Gastroesophageal sphincter (tissue), 4 donors: ENCODE measurements around the gene INAFM1. TPM values are rescaled to one million over a fixed set of nuclear protein-coding genes. Genes with fewer than 3 reads are reported as not detected.

Source experiments
- ATAC-seq: fragments of 150-250 bp; one replicate; pipeline ENCODE4 v1.9.1; 2016; ENCODE audit warnings: mild to moderate bottlenecking, moderate library complexity
- H3K27ac ChIP-seq, 4 donors: fragments of 200-600 bp; sonication (generic) in 3 of 4; 1 replicate in 3 of 4; 2 replicates in 1 of 4; pipeline ENCODE4 v1.5.1; 2016 to 2019
- H3K27me3 ChIP-seq: fragments of 200-600 bp; sonication (generic); one replicate; pipeline ENCODE4 v1.5.1; 2019
- H3K36me3 ChIP-seq, 2 donors: fragments of 200-600 bp; sonication (generic); one replicate each; pipeline ENCODE4 v1.5.1; 2019; ENCODE audit warnings: control low read depth in 1 of 2
- H3K4me1 ChIP-seq, 3 donors: fragments of 200-600 bp; sonication (generic); 1 replicate in 2 of 3; 2 replicates in 1 of 3; pipeline ENCODE4 v1.5.1; 2016 to 2019; ENCODE audit warnings: control low read depth in 2 of 3
- H3K4me3 ChIP-seq, 2 donors: fragments of 200-600 bp; sonication (generic); one replicate each; pipeline ENCODE4 v1.5.1; 2019; ENCODE audit warnings: mild to moderate bottlenecking in 1 of 2, moderate library complexity in 1 of 2
- H3K9me3 ChIP-seq, 3 donors: fragments of 200-600 bp; sonication (generic); one replicate each; pipeline ENCODE4 v1.5.1; 2017 to 2019; ENCODE audit warnings: control low read depth in 2 of 3
- CTCF ChIP-seq, 4 experiments: fragments of 200-600 bp in 2 of 4; fragments of 450-650 bp in 2 of 4; sonication (generic) in 1 of 4; IDR thresholded peaks; one replicate each; pipeline ENCODE4 v1.5.1; 2017 to 2019; ENCODE audit warnings: antibody characterized with exemption in 4 of 4, mild to moderate bottlenecking in 2 of 4, moderate library complexity in 2 of 4
- EP300 ChIP-seq: sonication (generic); formaldehyde crosslinking; IDR thresholded peaks from one replicate; pipeline ENCODE4 v1.6.1; 2017; ENCODE audit warnings: antibody characterized with exemption, mild to moderate bottlenecking
- POLR2A ChIP-seq, 2 donors: fragments of 450-650 bp; IDR thresholded peaks; one replicate each; pipeline ENCODE4 v1.6.1; 2017; ENCODE audit warnings: antibody characterized with exemption in 2 of 2, mild to moderate bottlenecking in 2 of 2, moderate library complexity in 1 of 2
- POLR2AphosphoS5 ChIP-seq: sonication (generic); formaldehyde crosslinking; IDR thresholded peaks from one replicate; pipeline ENCODE4 v1.6.1; 2017; ENCODE audit warnings: antibody characterized with exemption
- WGBS, 2 donors: methylation state at CpG; one replicate each; pipeline ENCODE4 v1.1.5; 2018; ENCODE audit warnings: low coverage in 1 of 2; 5-methylcytosine and 5-hydroxymethylcytosine counted together
- small RNA-seq, 4 donors: library from RNA; depleted of rRNA; stranded (forward); fragments of <200 nt; gene quantifications; one replicate each; pipeline ENCODE3, GENCODE V24; 2016
- total RNA-seq, 4 donors: library from RNA; depleted of rRNA; stranded (reverse); fragments of >200 nt; gene quantifications; one replicate each; pipeline ENCODE4 v1.1.0, GENCODE V29; 2016

The INAFM1 gene
- total RNA-seq, 4 donors from 2014 or later: 5.0 to 14.7 (median 11.7) TPM

GRCh38 chr19:47322058-47322457, 47.4 kb downstream of the INAFM1 start:
- peaks cover 64% of the 10 kb centered on the region for H3K27me3 ChIP-seq
- H3K27ac ChIP-seq: no peak overlapping the region
- H3K4me3 ChIP-seq: no peak overlapping the region
- TF ChIP-seq POLR2AphosphoS5 (no peak), CTCF (IDR thresholded peaks at IDR 0.05) (no peak), EP300 (no peak), POLR2A (IDR thresholded peaks at IDR 0.05) (no peak)
- H3K9me3 ChIP-seq: no peaks in the 10 kb centered on the region
- no peak for ATAC-seq
- 72 to 80% methylated on average over 2 of the region's 2 CpGs for WGBS, 2 donors
- H3K36me3 ChIP-seq: no peaks in the 10 kb centered on the region
- no peaks in the 10 kb centered on the region for H3K4me1 ChIP-seq

GRCh38 chr19:47323409-47323808, 48.7 kb downstream of the INAFM1 start:
- Histone ChIP-seq H3K27ac (peak overlapping the region in 2 of 4 donors; percentile 35 to 57), H3K27me3 (peaks cover 53% of the 10 kb centered on the region), H3K36me3 (no peaks in the 10 kb centered on the region), H3K4me3 (no peak overlapping the region), H3K4me1 (no peaks in the 10 kb centered on the region), H3K9me3 (no peaks in the 10 kb centered on the region)
- WGBS, 2 donors: 67 to 69% methylated on average over 7 to 8 of the region's 8 CpGs
- no peak for ATAC-seq
- TF ChIP-seq POLR2A (IDR thresholded peaks at IDR 0.05): no peak
- no peak for TF ChIP-seq CTCF (IDR thresholded peaks at IDR 0.05)
- TF ChIP-seq EP300: no peak
- no peak for TF ChIP-seq POLR2AphosphoS5

GRCh38 chr19:47323872-47324271, 49.2 kb downstream of the INAFM1 start:
- 66 to 73% methylated on average over 10 to 12 of the region's 12 CpGs for WGBS, 2 donors
- TF ChIP-seq EP300 (no peak), CTCF (IDR thresholded peaks at IDR 0.05) (no peak), POLR2A (IDR thresholded peaks at IDR 0.05) (no peak), POLR2AphosphoS5 (no peak)
- Histone ChIP-seq H3K9me3 (no peaks in the 10 kb centered on the region), H3K27me3 (peaks cover 54% of the 10 kb centered on the region), H3K36me3 (no peaks in the 10 kb centered on the region), H3K4me1 (no peaks in the 10 kb centered on the region), H3K27ac (peak overlapping the region in 3 of 4 donors; percentile 35 to 57 (median 51)), H3K4me3 (peak overlapping the region in 1 of 2 donors; percentile 12)
- ATAC-seq: no peak

GRCh38 chr19:47324502-47324901, 49.8 kb downstream of the INAFM1 start:
- TF ChIP-seq POLR2AphosphoS5: no peak
- 51% methylated on average over 6 of the region's 9 CpGs; no CpG with 5 or more reads in 1 of the 2 donors for WGBS, 2 donors
- peak overlapping the region in 2 of 4 donors; percentile 35 to 57 for H3K27ac ChIP-seq
- no peaks in the 10 kb centered on the region for H3K36me3 ChIP-seq
- peak; percentile 67 for ATAC-seq
- peaks cover 53% of the 10 kb centered on the region for H3K27me3 ChIP-seq
- H3K4me3 ChIP-seq: no peak overlapping the region
- H3K4me1 ChIP-seq: no peaks in the 10 kb centered on the region
- H3K9me3 ChIP-seq: no peaks in the 10 kb centered on the region

Small RNAs within 50 kb of the gene (small RNA-seq; reads per million reads assigned to genes)
- gene MIR3190: 0 reads per million in 4 donors

Other genes starting within 250 kb of the INAFM1 start
- gene TMEM160, start 226.3 kb upstream of the INAFM1 start, total RNA-seq: 10 to 100 TPM in 3 of 4 donors, 1 to 10 TPM in 1; 7.3 to 55.6 (median 33.4) TPM
- 10 to 100 TPM; 22.5 to 28.7 (median 24.9) TPM for gene ZC3H4, start 161.1 kb upstream of the INAFM1 start, total RNA-seq
- 100 to 1,000 TPM; 134 to 157 (median 153) TPM for gene SAE1, start 144.1 kb upstream of the INAFM1 start, total RNA-seq
- gene BBC3, start 43.7 kb upstream of the INAFM1 start, total RNA-seq: 10 to 100 TPM in 2 of 4 donors, 1 to 10 TPM in 2; 3.6 to 11.4 (median 10.2) TPM
- 10 to 100 TPM; 17.3 to 36.9 (median 28.5) TPM for gene CCDC9, start 18.4 kb upstream of the INAFM1 start, total RNA-seq
- 10 to 100 TPM in 1 of 4 donors, 1 to 10 TPM in 3; 1.4 to 19.7 (median 7.0) TPM for gene C5AR1, start 35.0 kb downstream of the INAFM1 start, total RNA-seq
- 1 to 10 TPM in 2 of 4 donors, under 1 TPM in 2; 0.15 to 2.3 (median 1.2) TPM for gene C5AR2, start 57.3 kb downstream of the INAFM1 start, total RNA-seq
- 10 to 100 TPM in 2 of 4 donors, 1 to 10 TPM in 2; 8.7 to 16.0 (median 12.3) TPM for gene DHX34, start 74.4 kb downstream of the INAFM1 start, total RNA-seq
- 10 to 100 TPM; 23.5 to 37.2 (median 30.3) TPM for gene MEIS3, start 144.6 kb downstream of the INAFM1 start, total RNA-seq
- 10 to 100 TPM in 1 of 4 donors, 1 to 10 TPM in 3; 6.5 to 19.9 (median 9.5) TPM for gene SLC8A2, start 197.0 kb downstream of the INAFM1 start, total RNA-seq
- gene KPTN, start 209.3 kb downstream of the INAFM1 start, total RNA-seq: 1 to 10 TPM; 2.4 to 4.3 (median 3.4) TPM
- 100 to 1,000 TPM in 2 of 4 donors, 10 to 100 TPM in 2; 95.9 to 134 (median 112) TPM for gene NAPA, start 240.2 kb downstream of the INAFM1 start, total RNA-seq